Aorta (tissue), 5 donors: ENCODE data around the gene RASA3. TPM values are rescaled to one million over a fixed set of nuclear protein-coding genes. Genes with fewer than 3 reads are reported as not detected.
"Not testable (repeated sequence)": the region's sequence is repeated elsewhere in the genome, so short reads cannot be mapped to it uniquely, and the experiment has no call there.

Experiments used
- ATAC-seq: fragments of 200-7000 bp; cut with Tn5 transposase; one replicate; pipeline ENCODE4 v1.9.1; 2022; ENCODE audit warnings: moderate library complexity; ENCODE audit not compliant: low FRiP score
- DNase-seq, 2 donors: peaks; one replicate each; pipeline ENCODE4 v3.0.0-alpha.2; 2020
- H3K27ac ChIP-seq, 2 donors: one replicate each; pipeline ENCODE4 v1.5.1; 2013; ENCODE audit warnings: low read length in 2 of 2, mild to moderate bottlenecking in 2 of 2, moderate library complexity in 2 of 2, control low read depth in 1 of 2, inconsistent platforms in 1 of 2, low read depth in 1 of 2
- H3K27me3 ChIP-seq, 2 donors: one replicate each; pipeline ENCODE4 v1.6.1; 2013; ENCODE audit warnings: control low read depth in 1 of 2, low read length in 1 of 2, mild to moderate bottlenecking in 1 of 2, moderate library complexity in 1 of 2; ENCODE audit not compliant: insufficient read depth in 2 of 2, control insufficient read depth in 1 of 2
- H3K36me3 ChIP-seq, 2 donors: one replicate each; pipeline ENCODE4 v1.6.1; 2013; ENCODE audit warnings: control low read depth in 1 of 2, low read length in 1 of 2, mild to moderate bottlenecking in 1 of 2; ENCODE audit not compliant: insufficient read depth in 2 of 2, control insufficient read depth in 1 of 2
- H3K4me1 ChIP-seq, 2 donors: one replicate each; pipeline ENCODE4 v1.6.1; 2013; ENCODE audit warnings: low read length in 2 of 2, control low read depth in 1 of 2, mild to moderate bottlenecking in 1 of 2, moderate library complexity in 1 of 2; ENCODE audit not compliant: insufficient read depth in 2 of 2, control insufficient read depth in 1 of 2
- H3K4me3 ChIP-seq, 2 donors: one replicate each; pipeline ENCODE4 v1.5.1; 2013; ENCODE audit warnings: low read length in 2 of 2, control low read depth in 1 of 2, mild to moderate bottlenecking in 1 of 2
- H3K9me3 ChIP-seq: one replicate; pipeline ENCODE4 v1.6.1; 2013; ENCODE audit warnings: mild to moderate bottlenecking, low read length; ENCODE audit not compliant: control insufficient read depth
- WGBS, 2 donors: extraction: QIAGEN DNeasy Blood & Tissue Kit; methylation state at CpG; one replicate each; pipeline ENCODE4 v1.1.7; 2013; 5-methylcytosine and 5-hydroxymethylcytosine counted together
- intact Hi-C, 2 donors: fragments of 100-400 bp; cut with DNase I; formaldehyde crosslinking; loops; one replicate each; pipeline versions ENCODE4 v1.14.2 to v1.15.0; 2022
- polyA plus RNA-seq, 2 donors: library from polyadenylated mRNA; stranded (reverse); fragments of 200-250 nt; gene quantifications; one replicate each; pipeline ENCODE4 v1.2.3, GENCODE V29; 2013
- total RNA-seq, 2 donors: library from RNA; stranded (reverse); fragmentation: NEBNext Ultra II Directional; extraction: Animal tissue kit (Norgen Biotek cat#: 25700); gene quantifications; one replicate each; pipeline ENCODE4 v1.2.1, GENCODE V29; 2021
- donor health status: healthy with polysubstance abuse.
- donor health status: Bipolar disorder and iron deficiency.
- donor health status: DM: no; HTN: no; CAD: no.
- donor health status: DM: no; HTN: no; CAD: no.
- donor health status: DM: yes; HTN: yes; CAD: no.

Gene RASA3
- total and polyA plus RNA-seq, 4 donors: 8.1 to 42.3 (median 28.9) TPM

DNA sequence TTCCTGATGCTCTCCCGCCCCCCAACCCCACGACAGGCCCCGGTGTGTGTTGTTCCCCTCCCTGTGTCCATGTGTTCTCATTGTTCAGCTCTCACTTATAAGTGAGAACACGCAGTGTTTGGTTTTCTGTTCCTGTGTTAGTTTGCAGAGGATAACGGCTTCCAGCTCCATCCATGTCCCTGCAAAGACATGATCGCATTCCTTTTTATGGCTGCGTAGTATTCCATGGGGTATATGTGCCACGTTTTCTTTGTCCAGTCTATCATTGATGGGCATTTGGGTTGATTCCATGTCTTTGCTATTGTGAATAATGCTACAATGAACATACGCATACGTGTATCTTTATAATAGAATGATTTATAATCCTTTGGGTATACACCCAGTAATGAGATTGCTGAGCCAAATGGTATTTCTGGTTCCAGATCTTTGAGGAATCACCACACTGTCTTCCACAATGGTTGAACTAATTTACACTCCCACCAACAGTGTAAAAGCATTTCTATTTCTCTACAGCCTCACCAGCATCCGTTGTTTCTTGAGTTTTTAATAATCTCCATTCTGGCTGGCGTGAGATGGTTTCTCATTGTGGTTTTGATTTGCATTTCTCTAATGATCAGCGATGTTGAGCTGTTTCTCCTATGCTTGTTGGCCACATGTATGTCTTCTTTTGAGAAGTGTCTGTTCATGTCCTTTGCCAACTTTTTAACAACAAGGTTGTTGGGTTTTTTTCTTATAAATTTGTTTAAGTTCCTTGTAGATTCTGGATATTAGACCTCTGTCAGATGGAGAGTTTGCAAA, 26.6 kb upstream of the RASA3 start:
- WGBS, 2 donors: 87 to 94% methylated on average over 13 of the region's 13 CpGs
- DNase-seq, H3K4me3 ChIP-seq, ATAC-seq, H3K36me3 ChIP-seq, H3K27ac ChIP-seq, intact Hi-C loops, H3K9me3 ChIP-seq, H3K4me1 ChIP-seq, H3K27me3 ChIP-seq: not testable (repeated sequence)

DNA sequence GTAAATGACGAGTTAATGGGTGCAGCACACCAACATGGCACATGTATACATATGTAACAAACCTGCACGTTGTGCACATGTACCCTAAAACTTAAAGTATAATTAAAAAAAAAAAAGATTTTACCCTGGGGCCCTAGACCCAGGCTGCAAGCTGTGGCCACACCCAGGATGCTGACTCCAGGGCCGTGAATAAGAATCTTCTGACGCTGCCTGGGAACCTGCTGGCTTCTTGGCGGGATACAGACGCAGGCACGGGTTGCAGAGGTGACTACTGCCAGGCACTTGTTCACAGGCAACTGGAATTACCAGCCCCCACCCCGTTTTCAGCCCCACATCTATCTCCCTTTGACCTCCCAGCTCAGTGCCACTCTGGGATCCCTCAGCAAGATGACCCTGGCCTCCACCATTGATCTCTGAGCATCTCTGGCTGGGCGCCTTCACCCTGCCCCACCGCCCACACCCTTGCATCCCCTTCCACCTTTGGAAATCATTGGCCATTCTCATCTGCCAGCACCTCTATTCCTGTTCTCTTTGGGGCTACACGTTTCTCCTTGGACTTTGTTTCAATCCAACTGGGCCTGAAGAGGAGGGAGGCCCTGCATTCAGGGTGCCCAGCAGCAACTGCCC, 25.6 kb upstream of the RASA3 start:
- Histone ChIP-seq H3K4me3 (no peak overlapping the region), H3K27me3 (no peaks in the 10 kb centered on the region), H3K36me3 (no peaks in the 10 kb centered on the region), H3K4me1 (no peaks in the 10 kb centered on the region), H3K27ac (no peak overlapping the region), H3K9me3 (no peaks in the 10 kb centered on the region)
- WGBS, 2 donors: 82 to 85% methylated on average over 10 to 11 of the region's 11 CpGs
- ATAC-seq (no peak), DNase-seq (peak in 1 of 2 donors; percentile 54)
- intact Hi-C loops: no loop called here

DNA sequence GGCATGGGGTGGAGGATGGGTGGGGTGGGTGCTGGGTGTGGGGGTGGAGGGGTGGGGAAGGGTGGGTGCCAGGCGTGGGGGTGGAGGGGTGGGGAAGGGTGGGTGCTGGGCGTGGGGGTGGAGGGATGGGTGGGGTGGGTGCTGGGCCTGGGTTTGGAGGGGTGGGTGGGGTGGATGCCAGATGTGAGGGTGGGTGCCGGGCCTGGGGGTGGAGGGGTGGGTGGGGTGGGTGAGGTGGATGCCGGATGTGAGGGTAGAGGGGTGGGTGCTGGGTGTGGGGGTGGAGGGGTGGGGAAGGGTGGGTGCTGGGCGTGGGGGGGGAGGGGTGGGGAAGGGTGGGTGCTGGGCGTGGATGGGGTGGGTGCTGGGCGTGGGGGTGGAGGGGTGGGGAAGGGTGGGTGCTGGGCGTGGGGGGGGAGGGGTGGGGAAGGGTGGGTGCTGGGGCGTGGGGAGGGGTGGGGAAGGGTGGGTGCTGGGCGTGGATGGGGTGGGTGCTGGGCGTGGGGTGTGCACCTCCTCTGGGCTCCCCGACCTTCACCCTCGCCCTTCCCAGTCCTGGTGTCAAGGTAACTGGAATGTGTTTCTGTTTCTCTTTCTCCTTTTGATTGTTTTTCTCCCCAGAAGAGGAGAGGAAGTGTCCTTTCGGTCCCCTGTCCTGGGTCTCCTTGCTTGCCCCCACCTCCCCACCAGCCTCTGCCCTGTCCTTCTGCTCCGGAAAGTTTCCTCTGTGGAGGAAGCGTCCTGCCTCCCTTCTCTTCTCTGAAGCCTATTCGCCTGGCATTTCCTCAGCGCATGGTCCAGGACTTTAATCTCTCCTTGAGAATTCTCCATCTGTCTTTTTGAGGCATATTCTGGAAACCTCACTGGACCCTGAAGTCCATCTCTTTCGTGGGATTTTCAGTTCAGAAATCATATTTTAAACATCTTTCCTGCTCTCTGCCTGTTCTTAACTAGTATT, 23.8 kb upstream of the RASA3 start:
- Histone ChIP-seq H3K27ac (no peak overlapping the region), H3K4me1 (no peaks in the 10 kb centered on the region), H3K9me3 (no peaks in the 10 kb centered on the region), H3K4me3 (no peak overlapping the region), H3K36me3 (no peaks in the 10 kb centered on the region), H3K27me3 (no peaks in the 10 kb centered on the region)
- ATAC-seq (no peak), DNase-seq (no peak)
- 37 to 59% methylated on average over 7 to 19 of the region's 19 CpGs for WGBS, 2 donors
- intact Hi-C loops: no loop called here

DNA sequence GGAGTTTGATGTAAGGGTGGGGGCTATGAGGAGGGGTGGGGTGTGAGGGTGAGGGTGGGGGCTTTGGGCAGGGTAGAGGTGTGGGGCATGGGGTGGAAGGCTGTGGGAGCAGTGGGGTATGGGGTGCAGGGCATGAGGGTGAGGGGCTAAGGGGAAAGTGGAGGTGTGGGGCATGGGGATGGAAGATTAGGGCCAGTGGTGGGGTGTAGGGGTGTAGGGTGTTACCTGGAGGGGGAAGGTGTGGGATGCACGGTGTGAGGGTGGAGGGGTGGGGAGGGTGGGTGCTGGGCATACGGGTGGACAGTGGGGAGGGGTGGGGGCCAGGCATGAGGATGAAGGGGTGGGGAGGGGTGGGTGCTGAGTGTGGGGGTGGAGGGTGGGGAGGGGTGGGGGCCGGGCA, 22.9 kb upstream of the RASA3 start:
- 64 to 71% methylated on average over 2 to 3 of the region's 3 CpGs for WGBS, 2 donors
- Histone ChIP-seq H3K27ac (no peak overlapping the region), H3K4me3 (no peak overlapping the region), H3K27me3 (no peaks in the 10 kb centered on the region), H3K36me3 (no peaks in the 10 kb centered on the region), H3K9me3 (no peaks in the 10 kb centered on the region), H3K4me1 (no peaks in the 10 kb centered on the region)
- no peak for DNase-seq
- intact Hi-C loops: no loop called here
- ATAC-seq: no peak

DNA sequence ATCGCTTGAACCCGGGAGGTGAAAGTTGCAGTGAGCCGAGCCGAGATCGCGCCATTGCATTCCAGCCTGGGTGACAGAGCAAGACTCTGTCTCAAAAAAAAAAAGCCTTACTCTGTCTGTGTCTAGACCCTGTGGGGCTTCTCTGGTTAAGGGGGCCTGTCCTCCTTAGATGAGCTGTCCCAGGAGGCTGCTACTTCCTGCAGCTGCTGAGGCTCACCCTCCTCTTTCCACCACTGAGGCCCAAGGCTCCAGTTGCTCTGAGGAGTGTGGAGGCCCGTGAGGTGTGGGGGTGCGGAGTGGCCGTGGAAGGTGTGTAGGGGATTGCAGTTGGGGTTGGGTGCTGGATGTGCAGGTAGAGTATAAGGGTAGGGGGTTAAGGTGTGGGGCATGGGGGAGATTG, 22.1 kb upstream of the RASA3 start:
- H3K27me3 ChIP-seq: no peaks in the 10 kb centered on the region
- H3K4me1 ChIP-seq: no peaks in the 10 kb centered on the region
- WGBS, 2 donors: 92 to 95% methylated on average over 9 of the region's 9 CpGs
- intact Hi-C loops: no loop called here
- no peaks in the 10 kb centered on the region for H3K36me3 ChIP-seq
- ATAC-seq (no peak), DNase-seq (no peak)
- H3K4me3 ChIP-seq: no peak overlapping the region
- no peak overlapping the region for H3K27ac ChIP-seq
- H3K9me3 ChIP-seq: no peaks in the 10 kb centered on the region

DNA sequence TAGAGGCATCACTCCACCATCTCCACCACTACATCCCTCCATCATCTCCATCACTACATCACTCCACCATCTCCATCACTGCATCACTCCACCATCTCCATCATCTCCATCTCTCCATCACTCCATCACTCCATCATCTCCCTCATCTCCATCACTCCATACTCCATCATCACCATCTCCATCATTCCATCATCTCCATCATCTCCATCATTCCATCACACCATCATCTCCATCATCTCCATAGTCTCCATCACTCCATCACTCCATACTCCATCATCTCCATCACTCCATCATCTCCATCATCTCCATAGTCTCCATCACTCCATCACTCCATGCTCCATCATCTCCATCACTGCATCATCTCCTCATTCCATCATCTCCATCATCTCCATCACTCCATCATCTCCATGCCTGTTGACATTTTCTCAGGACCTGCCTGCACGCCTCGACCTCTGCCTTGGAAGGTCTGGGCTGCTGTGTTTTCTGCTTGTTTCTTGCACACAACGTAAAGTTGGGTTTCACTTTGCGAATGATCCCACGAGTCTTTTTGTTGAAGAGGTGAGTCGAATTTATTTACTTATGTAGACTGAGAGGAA, 21.2 kb upstream of the RASA3 start:
- no peaks in the 10 kb centered on the region for H3K27me3 ChIP-seq
- no peak for DNase-seq
- whole genome bisulfite sequencing, 2 donors: 98% methylated on average over 6 of the region's 6 CpGs
- no peak overlapping the region for H3K4me3 ChIP-seq
- no peaks in the 10 kb centered on the region for H3K36me3 ChIP-seq
- ATAC-seq: no peak
- H3K27ac ChIP-seq: peak overlapping the region in 1 of 2 donors; percentile 25
- H3K4me1 ChIP-seq: no peaks in the 10 kb centered on the region
- intact Hi-C loops: no loop called here
- H3K9me3 ChIP-seq: no peaks in the 10 kb centered on the region

DNA sequence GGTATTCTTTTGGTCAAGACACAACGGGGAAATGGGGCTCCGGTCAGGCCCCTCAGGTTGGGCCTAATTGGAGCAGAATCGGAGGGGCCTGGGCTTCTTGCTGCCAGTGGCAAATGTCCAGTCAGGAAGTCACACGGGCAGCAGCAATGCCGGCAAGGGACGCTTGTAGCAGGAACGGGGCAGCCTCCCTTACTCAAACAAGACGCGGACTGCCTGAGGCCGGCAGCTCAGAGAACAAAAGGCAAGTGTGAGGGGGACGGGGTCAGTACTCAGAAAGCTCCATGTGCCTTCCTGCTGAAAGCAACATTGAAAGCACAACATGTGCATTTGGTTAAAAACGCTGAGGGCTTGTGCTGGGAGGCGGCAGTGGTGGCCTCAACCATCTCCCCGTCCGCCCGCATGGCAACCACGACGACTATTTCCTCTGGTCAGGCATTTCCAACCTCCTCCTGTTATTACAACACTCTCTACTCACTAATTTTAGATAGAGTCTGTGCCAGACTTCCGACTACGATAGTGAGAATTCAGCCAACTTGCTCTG, 20.5 kb upstream of the RASA3 start:
- H3K36me3 ChIP-seq: no peaks in the 10 kb centered on the region
- 15 to 18% methylated on average over 20 of the region's 20 CpGs for WGBS, 2 donors
- peak; percentile 73 to 79 for DNase-seq
- H3K27me3 ChIP-seq: no peaks in the 10 kb centered on the region
- no peaks in the 10 kb centered on the region for H3K9me3 ChIP-seq
- no peaks in the 10 kb centered on the region for H3K4me1 ChIP-seq
- peak; percentile 67 for ATAC-seq
- H3K27ac ChIP-seq: no peak overlapping the region
- no peak overlapping the region for H3K4me3 ChIP-seq
- intact Hi-C loops: no loop called here

DNA sequence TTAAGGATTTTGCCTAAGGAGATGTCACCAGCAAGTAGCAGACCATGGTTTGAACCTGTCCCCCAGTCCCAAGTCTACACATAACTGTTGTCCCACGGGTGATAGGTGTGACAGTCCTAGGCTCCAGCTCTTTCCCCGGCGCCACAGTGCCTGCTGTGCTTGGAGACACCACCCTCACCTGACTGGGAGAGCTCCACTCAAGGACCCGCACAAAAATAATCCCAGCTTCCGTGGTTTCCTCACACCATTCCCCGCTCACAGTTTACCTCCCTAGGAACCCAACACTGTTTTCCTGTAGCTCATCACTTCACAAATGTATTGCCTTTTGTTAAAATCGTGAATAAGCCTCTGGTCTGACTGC, 19.8 kb upstream of the RASA3 start:
- Histone ChIP-seq H3K4me1 (no peaks in the 10 kb centered on the region), H3K4me3 (no peak overlapping the region), H3K9me3 (no peaks in the 10 kb centered on the region), H3K36me3 (no peaks in the 10 kb centered on the region), H3K27ac (no peak overlapping the region), H3K27me3 (no peaks in the 10 kb centered on the region)
- ATAC-seq (no peak), DNase-seq (no peak)
- intact Hi-C loops: no loop called here
- WGBS, 2 donors: 97 to 98% methylated on average over 7 of the region's 7 CpGs
